Lower lobe of right lung (tissue), 2 donors: ENCODE data around the gene RPL32. TPM values are rescaled to one million over a fixed set of nuclear protein-coding genes. Genes with fewer than 3 reads are reported as not detected.
A peak's percentile ranks its signal among the peaks of the same experiment; 100 is the strongest.

Experiments
- ATAC-seq, 2 donors: fragments of 200-7000 bp; cut with Tn5 transposase; one replicate each; pipeline ENCODE4 v1.9.1; 2020 to 2022; ENCODE audit warnings: mild to moderate bottlenecking in 2 of 2, moderate library complexity in 2 of 2
- DNase-seq: peaks from one replicate; pipeline ENCODE4 v3.0.0-alpha.2; 2020
- H3K27ac ChIP-seq: fragments of 200-600 bp; one replicate; pipeline ENCODE4 v1.8.0; 2022
- H3K27me3 ChIP-seq: fragments of 200-600 bp; one replicate; pipeline ENCODE4 v1.8.0; 2022; ENCODE audit warnings: low read depth
- H3K36me3 ChIP-seq: fragments of 200-600 bp; one replicate; pipeline ENCODE4 v1.8.0; 2022; ENCODE audit warnings: mild to moderate bottlenecking
- H3K4me1 ChIP-seq: fragments of 200-600 bp; one replicate; pipeline ENCODE4 v1.8.0; 2022
- H3K4me3 ChIP-seq: fragments of 200-600 bp; one replicate; pipeline ENCODE4 v1.8.0; 2022; ENCODE audit warnings: mild to moderate bottlenecking
- H3K9me3 ChIP-seq: fragments of 200-600 bp; one replicate; pipeline ENCODE4 v1.8.0; 2022
- intact Hi-C: fragments of 100-400 bp; cut with DNase I; formaldehyde crosslinking; loops from one replicate; pipeline ENCODE4 v1.11.0; 2022
- total RNA-seq: library from RNA; stranded (reverse); fragmentation: NEBNext Ultra II Directional; extraction: Animal tissue kit (Norgen Biotek cat#: 25700); gene quantifications from one replicate; pipeline ENCODE4 v1.2.1, GENCODE V29; 2021
- TF ChIP-seq, protein P1 (sequence below): fragments of 200-600 bp; IDR thresholded peaks from one replicate; pipeline ENCODE4 v1.8.0; 2022; ENCODE audit warnings: antibody characterized with exemption, mild to moderate bottlenecking
- donor health status: DM: no; HTN: yes; CAD: no; lungs with severe emphysema.

The RPL32 gene
- total RNA-seq, 1 donor from 2014 or later: 1,243 TPM

DNA sequence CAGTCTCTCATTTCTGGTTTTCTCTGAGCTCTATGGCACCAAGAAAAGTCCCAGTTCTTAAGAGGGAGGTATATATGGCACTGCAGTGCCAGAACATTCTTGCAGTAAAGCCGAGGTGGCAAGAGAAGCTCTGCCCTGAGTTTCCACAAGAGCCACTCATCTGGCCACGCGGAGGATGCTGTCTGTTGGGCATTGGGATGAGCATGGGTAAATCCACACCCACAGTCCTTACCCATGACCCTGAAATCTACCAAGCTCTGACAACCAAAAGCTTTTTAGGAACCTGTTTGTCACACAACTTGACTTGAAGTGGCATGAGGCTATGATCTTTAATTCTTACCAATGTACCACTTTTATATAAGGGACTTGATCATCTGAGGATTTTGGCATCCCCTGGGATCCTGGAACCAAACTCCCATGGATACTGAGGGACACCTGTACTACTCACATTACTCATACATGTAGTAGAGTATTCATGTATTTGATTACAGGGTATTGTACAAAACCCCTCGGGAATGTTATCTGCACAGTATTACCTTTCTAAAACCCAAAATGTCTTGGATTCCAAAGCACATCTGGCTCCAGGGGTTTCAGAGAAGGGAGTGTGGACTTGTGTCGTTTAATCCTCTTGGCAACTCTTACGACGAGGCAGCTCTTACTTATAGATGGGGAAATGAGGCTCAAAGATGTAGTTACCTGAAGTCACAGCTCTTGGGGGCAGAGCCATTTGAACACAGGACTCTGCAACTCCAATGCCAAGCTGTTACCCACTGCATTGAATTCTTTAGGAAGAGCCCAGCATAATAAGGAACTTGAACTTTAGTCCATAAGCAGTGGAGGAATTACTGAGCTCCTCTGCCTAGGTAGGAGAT, 8.8 kb downstream of the RPL32 start:
- Histone ChIP-seq H3K4me1 (peaks cover 2% of the 10 kb centered on the region), H3K27me3 (no peaks in the 10 kb centered on the region), H3K36me3 (peaks cover 96% of the 10 kb centered on the region), H3K9me3 (no peaks in the 10 kb centered on the region), H3K4me3 (no peak overlapping the region), H3K27ac (no peak overlapping the region)
- TF ChIP-seq, protein P1, sequence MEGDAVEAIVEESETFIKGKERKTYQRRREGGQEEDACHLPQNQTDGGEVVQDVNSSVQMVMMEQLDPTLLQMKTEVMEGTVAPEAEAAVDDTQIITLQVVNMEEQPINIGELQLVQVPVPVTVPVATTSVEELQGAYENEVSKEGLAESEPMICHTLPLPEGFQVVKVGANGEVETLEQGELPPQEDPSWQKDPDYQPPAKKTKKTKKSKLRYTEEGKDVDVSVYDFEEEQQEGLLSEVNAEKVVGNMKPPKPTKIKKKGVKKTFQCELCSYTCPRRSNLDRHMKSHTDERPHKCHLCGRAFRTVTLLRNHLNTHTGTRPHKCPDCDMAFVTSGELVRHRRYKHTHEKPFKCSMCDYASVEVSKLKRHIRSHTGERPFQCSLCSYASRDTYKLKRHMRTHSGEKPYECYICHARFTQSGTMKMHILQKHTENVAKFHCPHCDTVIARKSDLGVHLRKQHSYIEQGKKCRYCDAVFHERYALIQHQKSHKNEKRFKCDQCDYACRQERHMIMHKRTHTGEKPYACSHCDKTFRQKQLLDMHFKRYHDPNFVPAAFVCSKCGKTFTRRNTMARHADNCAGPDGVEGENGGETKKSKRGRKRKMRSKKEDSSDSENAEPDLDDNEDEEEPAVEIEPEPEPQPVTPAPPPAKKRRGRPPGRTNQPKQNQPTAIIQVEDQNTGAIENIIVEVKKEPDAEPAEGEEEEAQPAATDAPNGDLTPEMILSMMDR: no peak
- ATAC-seq (no peak), DNase-seq (no peak)
- intact Hi-C loops: no loop called here

DNA sequence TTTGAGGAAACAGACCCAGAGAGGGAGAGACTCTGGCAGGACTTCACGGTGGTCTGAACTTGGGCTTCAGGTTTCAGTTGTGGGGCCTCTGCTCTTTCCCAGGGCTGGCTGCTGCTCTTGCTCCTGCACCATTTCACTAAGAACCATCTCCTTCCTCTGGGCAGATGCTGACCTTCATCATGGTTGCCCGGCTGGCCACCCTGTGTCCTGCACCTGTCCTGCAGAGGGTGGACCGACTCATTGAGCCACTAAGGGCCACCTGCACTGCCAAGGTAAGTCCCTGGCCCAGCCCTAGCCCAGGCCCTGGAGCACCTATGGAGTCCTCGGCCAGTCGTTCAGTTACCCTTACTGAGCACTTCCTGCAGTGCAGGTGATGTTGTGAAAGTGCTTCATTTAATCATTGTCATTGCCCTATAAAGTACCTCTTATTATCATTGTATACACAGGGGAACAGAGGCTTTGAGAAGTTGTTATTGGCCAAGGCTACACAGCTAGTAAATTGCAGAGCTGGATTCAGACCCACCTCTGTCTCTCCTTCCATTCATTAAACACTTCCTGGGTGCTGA, 10.0 kb downstream of the RPL32 start:
- intact Hi-C loops: no loop called here
- Histone ChIP-seq H3K27ac (no peak overlapping the region), H3K36me3 (peaks cover 87% of the 10 kb centered on the region), H3K4me1 (no peaks in the 10 kb centered on the region), H3K4me3 (no peak overlapping the region), H3K9me3 (no peaks in the 10 kb centered on the region), H3K27me3 (no peaks in the 10 kb centered on the region)
- TF ChIP-seq, protein P1: no peak
- no peak for DNase-seq
- peak in 1 of 2 donors; percentile 26 for ATAC-seq

GRCh38 chr3:12830785-12831156, 10.6 kb downstream of the RPL32 start:
- no peak overlapping the region for H3K4me3 ChIP-seq
- peaks cover 84% of the 10 kb centered on the region for H3K36me3 ChIP-seq
- no peaks in the 10 kb centered on the region for H3K27me3 ChIP-seq
- TF ChIP-seq, protein P1: no peak
- DNase-seq (no peak), ATAC-seq (no peak)
- intact Hi-C loops: no loop called here
- H3K27ac ChIP-seq: no peak overlapping the region
- no peaks in the 10 kb centered on the region for H3K9me3 ChIP-seq
- no peaks in the 10 kb centered on the region for H3K4me1 ChIP-seq

- Histone ChIP-seq H3K9me3 (no peaks in the 10 kb centered on the region), H3K27ac (no peak overlapping the region), H3K4me1 (no peaks in the 10 kb centered on the region), H3K27me3 (no peaks in the 10 kb centered on the region), H3K36me3 (peaks cover 84% of the 10 kb centered on the region), H3K4me3 (no peak overlapping the region)
- no peak for DNase-seq
- intact Hi-C loops: no loop called here
- peak; percentile 10 to 15 for ATAC-seq
- TF ChIP-seq, protein P1: no peak
Observed at GRCh38 chr3:12829886-12830784, 11.2 kb downstream of the RPL32 start.

GRCh38 chr3:12829404-12829803, 12.0 kb downstream of the RPL32 start:
- no peak overlapping the region for H3K4me3 ChIP-seq
- no peak for DNase-seq
- no peaks in the 10 kb centered on the region for H3K27me3 ChIP-seq
- no peaks in the 10 kb centered on the region for H3K4me1 ChIP-seq
- no peak for ATAC-seq
- TF ChIP-seq, protein P1: no peak
- intact Hi-C loops: no loop called here
- no peaks in the 10 kb centered on the region for H3K9me3 ChIP-seq
- no peak overlapping the region for H3K27ac ChIP-seq
- peaks cover 77% of the 10 kb centered on the region for H3K36me3 ChIP-seq
